Measurements from ENCODE around the gene MLANA.

DNA sequence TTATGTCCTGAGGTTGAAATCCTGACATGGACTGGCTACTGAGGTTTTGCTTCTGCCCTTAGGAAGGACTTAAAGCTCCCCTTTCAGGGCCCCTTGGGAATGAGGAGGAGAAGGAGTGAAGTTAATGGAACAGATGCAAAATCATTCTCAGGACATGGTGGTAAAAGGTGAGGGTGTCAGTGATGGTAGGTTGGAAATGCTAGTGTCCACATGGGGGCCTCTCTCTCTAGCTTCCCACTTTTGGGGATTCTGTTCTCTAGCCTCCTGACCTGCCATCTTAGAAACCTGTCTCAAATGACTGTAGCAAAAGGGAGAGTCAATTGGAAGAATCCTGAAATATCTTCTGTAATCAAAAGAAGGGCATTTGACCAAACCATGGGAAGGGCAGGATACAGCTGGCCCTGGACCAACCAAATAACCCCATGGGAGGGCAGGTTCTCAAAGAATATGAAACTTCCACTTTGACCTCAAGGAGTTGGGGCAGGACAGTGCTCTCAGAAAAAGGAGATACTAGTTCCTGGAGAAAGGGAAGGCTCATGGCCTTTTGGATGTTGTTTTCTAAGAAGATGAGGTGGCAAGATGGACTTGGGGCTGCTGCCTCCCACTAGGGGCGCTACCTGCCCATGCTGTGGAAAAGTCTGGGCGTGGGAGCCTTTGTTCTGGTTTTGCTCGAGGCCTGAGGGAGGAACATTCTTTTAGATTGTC, 21.2 kb upstream of the MLANA start:
- no peak for TF ChIP-seq EZH2phosphoT487 (IDR thresholded peaks at IDR 0.05; ENCODE audit: low read depth)
- TF ChIP-seq, protein P1, sequence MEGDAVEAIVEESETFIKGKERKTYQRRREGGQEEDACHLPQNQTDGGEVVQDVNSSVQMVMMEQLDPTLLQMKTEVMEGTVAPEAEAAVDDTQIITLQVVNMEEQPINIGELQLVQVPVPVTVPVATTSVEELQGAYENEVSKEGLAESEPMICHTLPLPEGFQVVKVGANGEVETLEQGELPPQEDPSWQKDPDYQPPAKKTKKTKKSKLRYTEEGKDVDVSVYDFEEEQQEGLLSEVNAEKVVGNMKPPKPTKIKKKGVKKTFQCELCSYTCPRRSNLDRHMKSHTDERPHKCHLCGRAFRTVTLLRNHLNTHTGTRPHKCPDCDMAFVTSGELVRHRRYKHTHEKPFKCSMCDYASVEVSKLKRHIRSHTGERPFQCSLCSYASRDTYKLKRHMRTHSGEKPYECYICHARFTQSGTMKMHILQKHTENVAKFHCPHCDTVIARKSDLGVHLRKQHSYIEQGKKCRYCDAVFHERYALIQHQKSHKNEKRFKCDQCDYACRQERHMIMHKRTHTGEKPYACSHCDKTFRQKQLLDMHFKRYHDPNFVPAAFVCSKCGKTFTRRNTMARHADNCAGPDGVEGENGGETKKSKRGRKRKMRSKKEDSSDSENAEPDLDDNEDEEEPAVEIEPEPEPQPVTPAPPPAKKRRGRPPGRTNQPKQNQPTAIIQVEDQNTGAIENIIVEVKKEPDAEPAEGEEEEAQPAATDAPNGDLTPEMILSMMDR (IDR thresholded peaks at IDR 0.05; ENCODE audit: low read depth, low read length) = peak; percentile 69

Data from OCI-LY3 (cell line).